DOHH2 (cell line): ENCODE data around the gene WSCD2.

Experiments
- CTCF ChIP-seq: fragments of 200-600 bp; sonication (generic); IDR thresholded peaks from one replicate; pipeline ENCODE4 v1.5.1; 2014; ENCODE audit warnings: antibody characterized with exemption, mild to moderate bottlenecking, low read depth, low read length; ENCODE audit not compliant: poor library complexity, severe bottlenecking
- EZH2phosphoT487 ChIP-seq: fragments of 200-600 bp; sonication (generic); IDR thresholded peaks from 2 replicates; pipeline ENCODE4 v1.6.1; 2017; ENCODE audit warnings: borderline replicate concordance, mild to moderate bottlenecking, antibody characterized with exemption, low read length, moderate library complexity, mixed read lengths

- TF ChIP-seq CTCF (no peak), EZH2phosphoT487 (no peak)
These were observed 47.2 kb downstream of the WSCD2 start for GRCh38 chr12:108176292-108176691.
